GM12878 (cell line): Measurements from ENCODE around the gene MPHOSPH9. TPM values are rescaled to one million over a fixed set of nuclear protein-coding genes. Genes with fewer than 3 reads are reported as not detected.

Experiments used
- ATAC-seq: fragments of 200-7000 bp; cut with Tn5 transposase; 3 replicates; pipeline ENCODE4 v1.9.1; 2020; ENCODE audit warnings: mild to moderate bottlenecking, moderate library complexity
- BruUV-seq: library from RNA; stranded (reverse); fragments of 400-500 nt; replicated peaks from 2 replicates; lab custom pipeline; 2021; lab: Mats Ljungman, UMichigan
- CTCF ChIA-PET: fragments of 300-600 bp; sonication (Branson Sonifier 250); formaldehyde crosslinking; extraction: SDS; loops from one replicate; lab custom pipeline; 2021; ENCODE audit warnings: inconsistent platforms; lab: Yijun Ruan, JAX
- POLR2A ChIA-PET: fragments of 350-600 bp; formaldehyde crosslinking; extraction: SDS; loops from one replicate; lab custom pipeline; 2021; ENCODE audit warnings: inconsistent platforms; lab: Charles Lee
- RAD21 ChIA-PET: fragments of 300-600 bp; sonication (Branson Sonifier 250); formaldehyde crosslinking; loops from one replicate; lab custom pipeline; 2023; ENCODE audit warnings: antibody characterized with exemption; ENCODE audit not compliant: unreplicated experiment; lab: Charles Lee
- SMC1A ChIA-PET: fragments of 300-600 bp; sonication (Branson Sonifier 250); formaldehyde crosslinking; loops from one replicate; lab custom pipeline; 2023; ENCODE audit not compliant: unreplicated experiment, uncharacterized antibody; lab: Charles Lee
- DNase-seq: peaks from one replicate; pipeline ENCODE4 v3.0.0-alpha.2; 2011; ENCODE audit warnings: low read depth, low spot score
- FAIRE-seq: peaks from 3 replicates; lab custom pipeline; 2011; peaks lifted over from hg19 to GRCh38; lab: Jason Lieb, UNC
- H2AFZ ChIP-seq: 2 replicates; pipeline ENCODE4 v1.6.0; 2011; ENCODE audit warnings: low read depth, low read length, control low read depth; ENCODE audit not compliant: control insufficient read depth
- H3K27ac ChIP-seq: 2 replicates; pipeline ENCODE4 v1.5.1; 2011; ENCODE audit warnings: control low read depth; ENCODE audit not compliant: control insufficient read depth, insufficient read depth
- H3K27me3 ChIP-seq, 2 experiments: replicated peaks in 1 of 2; 2 replicates each; pipeline versions ENCODE4 v1.6.0 to v1.6.1; 2011; ENCODE audit warnings: low read length in 1 of 2; ENCODE audit not compliant: control insufficient read depth in 2 of 2, insufficient read depth in 2 of 2
- H3K36me3 ChIP-seq, 2 experiments: 2 replicates each; pipeline ENCODE4 v1.5.1; 2011; ENCODE audit warnings: low read length in 1 of 2; ENCODE audit not compliant: control insufficient read depth in 2 of 2, insufficient read depth in 2 of 2
- H3K4me1 ChIP-seq: 2 replicates; pipeline ENCODE4 v1.6.1; 2011; ENCODE audit warnings: mild to moderate bottlenecking, low read length, moderate library complexity, mixed read lengths; ENCODE audit not compliant: control insufficient read depth, insufficient read depth
- H3K4me2 ChIP-seq: 2 replicates; pipeline ENCODE4 v1.6.0; 2011; ENCODE audit warnings: control low read depth; ENCODE audit not compliant: control insufficient read depth, insufficient read depth
- H3K4me3 ChIP-seq: fragments of 200-600 bp; sonication (generic); 2 replicates; pipeline ENCODE4 v1.5.1; 2016
- H3K79me2 ChIP-seq: 2 replicates; pipeline ENCODE4 v1.6.0; 2011; ENCODE audit warnings: low read length; ENCODE audit not compliant: control insufficient read depth, insufficient read depth
- H3K9ac ChIP-seq: 2 replicates; pipeline ENCODE4 v1.8.0; 2011; ENCODE audit warnings: low read length, control low read depth, mixed read lengths; ENCODE audit not compliant: control insufficient read depth, insufficient read depth
- H3K9me3 ChIP-seq: replicated peaks from 3 replicates; pipeline ENCODE4 v1.5.1; 2011; ENCODE audit warnings: mild to moderate bottlenecking, low read length; ENCODE audit not compliant: control insufficient read depth, insufficient read depth
- H4K20me1 ChIP-seq: 2 replicates; pipeline ENCODE4 v1.6.0; 2011; ENCODE audit not compliant: control insufficient read depth, insufficient read depth
- CREB1 ChIP-seq: IDR thresholded peaks from 2 replicates; pipeline ENCODE4 v1.6.1; 2012; ENCODE audit warnings: low read depth, mild to moderate bottlenecking, inconsistent platforms
- HDGF ChIP-seq: fragments of 450-650 bp; IDR thresholded peaks from 2 replicates; pipeline ENCODE4 v1.6.1; 2016; ENCODE audit warnings: antibody characterized with exemption
- IRF3 ChIP-seq: fragments of 450-650 bp; IDR thresholded peaks from 2 replicates; pipeline ENCODE4 v1.6.1; 2014; ENCODE audit warnings: mild to moderate bottlenecking
- LARP7 ChIP-seq: fragments of 450-650 bp; IDR thresholded peaks from 2 replicates; pipeline ENCODE4 v1.6.1; 2017; ENCODE audit warnings: mild to moderate bottlenecking
- MEF2B ChIP-seq: fragments of 450-650 bp; IDR thresholded peaks from 2 replicates; pipeline ENCODE4 v1.6.1; 2018; ENCODE audit warnings: mild to moderate bottlenecking, moderate library complexity; ENCODE audit not compliant: partially characterized antibody, poor library complexity, severe bottlenecking
- PAX5 ChIP-seq: IDR thresholded peaks from 2 replicates; pipeline ENCODE4 v1.6.1; 2011; ENCODE audit warnings: low read depth, low read length, borderline replicate concordance
- RAD51 ChIP-seq: fragments of 450-650 bp; IDR thresholded peaks from 2 replicates; pipeline ENCODE4 v1.6.1; 2016; ENCODE audit warnings: moderate library complexity, mild to moderate bottlenecking, inconsistent platforms
- RB1 ChIP-seq: fragments of 450-650 bp; formaldehyde crosslinking; IDR thresholded peaks from 2 replicates; pipeline ENCODE4 v1.6.1; 2017; ENCODE audit warnings: mild to moderate bottlenecking, borderline replicate concordance
- RELA ChIP-seq: fragments of 450-650 bp; IDR thresholded peaks from 2 replicates; pipeline ENCODE4 v1.8.0; 2014; ENCODE audit warnings: borderline replicate concordance; ENCODE audit not compliant: partially characterized antibody
- STAT1 ChIP-seq: fragments of 450-650 bp; conservative IDR thresholded peaks from 2 replicates; pipeline ENCODE4 v1.6.1; 2014; ENCODE audit warnings: antibody characterized with exemption, mild to moderate bottlenecking
- YY1 ChIP-seq: IDR thresholded peaks from 2 replicates; pipeline ENCODE4 v1.6.1; 2011; ENCODE audit warnings: low read depth, mild to moderate bottlenecking, low read length
- ZNF24 ChIP-seq: fragments of 450-650 bp; IDR thresholded peaks from 2 replicates; pipeline ENCODE4 v1.6.1; 2017; ENCODE audit warnings: antibody characterized with exemption, mild to moderate bottlenecking
- WGBS: methylation state at CpG from one replicate; pipeline ENCODE4 v1.1.6; 2016; ENCODE audit warnings: low lambda C conversion rate; ENCODE audit not compliant: insufficient replicate concordance, insufficient coverage; ENCODE audit errors: missing lambda C conversion rate; 5-methylcytosine and 5-hydroxymethylcytosine counted together
- in situ Hi-C: fragments of 300-500 bp; cut with MboI; formaldehyde crosslinking; loops from 9 replicates; pipeline ENCODE4 v1.14.3; 2018; ENCODE audit warnings: mixed read lengths
- intact Hi-C: fragments of 100-400 bp; cut with micrococcal nuclease; formaldehyde crosslinking; loops from one replicate; pipeline ENCODE4 v1.14.2; 2022; ENCODE audit not compliant: unreplicated experiment
- polyA plus RNA-seq, 11 experiments: library from polyadenylated mRNA; depleted of rRNA in 4 of 11; unstranded in 6 of 11; stranded (reverse) in 5 of 11; fragments of >200 nt; fragmentation: Nextera tagmentation in 4 of 11; fragmentation: Illumina TruSeq in 1 of 11; extraction: Ambion mirVana in 4 of 11; extraction: Trizol in 1 of 11; gene quantifications; 1 replicate in 1 of 11; 2 replicates in 10 of 11; pipeline versions ENCODE4 v1.2.1 to v1.2.3, GENCODE V29; 2011 to 2016; ENCODE audit warnings: inconsistent platforms in 2 of 11, missing spikeins in 2 of 11, low read depth in 1 of 11
- total RNA-seq, 4 experiments: library from RNA; depleted of rRNA in 3 of 4; stranded (reverse); fragments of >200 nt in 3 of 4; fragmentation: Illumina TruSeq in 1 of 4; extraction: Trizol in 1 of 4; gene quantifications; 2 replicates each; pipeline versions ENCODE4 v1.2.1 to v1.2.3, GENCODE V29; 2013 to 2021
- TF ChIP-seq, protein P1 (sequence below): IDR thresholded peaks from 2 replicates; pipeline ENCODE4 v1.6.1; 2011; ENCODE audit warnings: low read depth, mild to moderate bottlenecking, low read length, moderate library complexity, borderline replicate concordance; ENCODE audit errors: extremely low read depth

Gene MPHOSPH9
- total and polyA plus RNA-seq, 10 of the 15 experiments (the other 5 are each of a cell fraction or from before 2014, with no cell fraction given), result 11.5 to 72.2 (median 45.7) TPM

DNA sequence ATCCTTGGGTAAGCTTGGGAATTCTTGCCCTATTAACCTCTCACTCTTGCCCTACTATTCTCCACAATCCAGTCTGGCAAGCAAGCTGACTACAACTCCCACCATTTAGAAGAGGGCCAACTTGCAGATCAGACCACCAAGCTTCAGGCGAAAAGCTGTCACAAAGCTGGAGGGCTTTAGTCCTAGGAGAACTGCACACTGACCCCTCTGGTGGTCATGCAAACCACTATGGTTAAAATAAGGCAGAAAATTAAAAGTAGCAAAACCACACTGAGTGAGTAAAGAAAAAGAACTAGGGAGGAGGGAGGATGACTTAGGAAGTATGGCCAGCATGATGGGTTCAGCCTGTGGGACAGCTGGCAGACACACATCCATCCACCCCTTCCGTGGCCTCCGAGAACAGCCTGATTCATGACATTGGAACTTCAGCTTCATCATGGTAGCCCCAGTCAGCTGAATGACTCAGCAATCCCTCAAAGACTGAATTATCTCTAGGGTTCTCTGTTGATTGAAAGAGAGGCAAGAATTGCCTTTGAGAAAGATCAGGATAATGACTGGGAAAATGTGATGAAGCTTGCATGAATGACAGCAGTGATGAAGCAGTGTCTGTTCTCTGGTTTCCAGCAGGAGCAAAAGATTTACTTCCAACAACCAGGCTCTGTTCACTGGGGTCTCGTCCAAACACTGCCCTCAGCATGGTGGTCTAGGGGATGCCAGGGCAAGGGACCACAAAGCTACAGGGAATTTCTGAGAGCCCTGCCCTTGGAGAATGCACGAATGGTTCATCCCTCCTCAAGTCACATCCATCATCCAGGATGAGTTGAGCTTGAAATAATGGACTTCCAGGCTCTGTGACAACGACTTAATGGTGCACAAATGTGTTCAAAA is 106.4 kb downstream of the MPHOSPH9 start:
- BruUV-seq, result no TSS peak
- Histone ChIP-seq H4K20me1 (no peaks in the 10 kb centered on the region), H3K4me1 (no peaks in the 10 kb centered on the region; the same call in 1 of the 2 replicates), H3K9me3 (no peaks in the 10 kb centered on the region), H3K4me3 (no peak overlapping the region), H3K27me3 (no peaks in the 10 kb centered on the region), H3K27ac (no peak overlapping the region), H3K36me3 (no peaks in the 10 kb centered on the region), H3K79me2 (no peaks in the 10 kb centered on the region), H2AFZ (no peak overlapping the region), H3K9ac (no peak overlapping the region), H3K4me2 (no peak overlapping the region)
- ChIA-PET SMC1A (no interaction called here), POLR2A (interaction anchor here (0.6 kb wide), 1 partner anchor 33 kb away, joined by 3 read pairs; no protein-coding TSS in a partner anchor), RAD21 (no interaction called here), CTCF (no interaction called here)
- DNase-seq (no peak), ATAC-seq (no peak), FAIRE-seq (no peak)
- 42% methylated on average over 6 of the region's 6 CpGs for WGBS
- intact Hi-C loops, result no loop called here
- TF ChIP-seq PAX5, result no peak
- TF ChIP-seq, protein P1, sequence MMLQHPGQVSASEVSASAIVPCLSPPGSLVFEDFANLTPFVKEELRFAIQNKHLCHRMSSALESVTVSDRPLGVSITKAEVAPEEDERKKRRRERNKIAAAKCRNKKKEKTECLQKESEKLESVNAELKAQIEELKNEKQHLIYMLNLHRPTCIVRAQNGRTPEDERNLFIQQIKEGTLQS, result no peak
- no peak for TF ChIP-seq ZNF24
- no peak for TF ChIP-seq HDGF
- TF ChIP-seq STAT1, result no peak
- no peak for TF ChIP-seq LARP7
- TF ChIP-seq RAD51, result no peak
- TF ChIP-seq CREB1, result no peak
- TF ChIP-seq RELA, result no peak
- TF ChIP-seq IRF3, result no peak
- no peak for TF ChIP-seq MEF2B
- TF ChIP-seq RB1, result no peak
- no peak for TF ChIP-seq YY1
- in situ Hi-C loops, result no loop called here
